WTC11 (cell line): ENCODE data around the gene PCSK2. TPM values are rescaled to one million over a fixed set of nuclear protein-coding genes. Genes with fewer than 3 reads are reported as not detected.

Experiments
- ATAC-seq: fragments of 200-7000 bp; cut with Tn5 transposase; 2 replicates; pipeline ENCODE4 v1.10.0; 2021; ENCODE audit warnings: mild to moderate bottlenecking, moderate library complexity
- CTCF ChIA-PET: fragments of 300-600 bp; sonication (Branson Sonifier 250); formaldehyde crosslinking; loops from one replicate; lab custom pipeline; 2021; ENCODE audit warnings: antibody characterized with exemption; lab: Charles Lee
- POLR2A ChIA-PET: fragments of 350-600 bp; sonication (Branson Sonifier 250); formaldehyde crosslinking; loops from one replicate; lab custom pipeline; 2021; ENCODE audit warnings: antibody characterized with exemption; lab: Charles Lee
- DNase-seq: peaks from one replicate; pipeline ENCODE4 v3.0.0; 2021; ENCODE audit warnings: low spot score
- H3K27ac Mint-ChIP-seq: 2 replicates; pipeline ENCODE4 v1.8.0; 2021; ENCODE audit warnings: mixed read lengths
- H3K27me3 Mint-ChIP-seq: 2 replicates; pipeline ENCODE4 v1.8.0; 2021; ENCODE audit warnings: low read depth, mild to moderate bottlenecking, moderate library complexity, mixed read lengths
- H3K36me3 Mint-ChIP-seq: 2 replicates; pipeline ENCODE4 v1.8.0; 2021; ENCODE audit warnings: mixed read lengths
- H3K4me1 Mint-ChIP-seq: 2 replicates; pipeline ENCODE4 v1.8.0; 2022; ENCODE audit warnings: mixed read lengths
- H3K4me3 Mint-ChIP-seq: 2 replicates; pipeline ENCODE4 v1.8.0; 2021; ENCODE audit warnings: mild to moderate bottlenecking, moderate library complexity, mixed read lengths
- H3K9me3 Mint-ChIP-seq: 2 replicates; pipeline ENCODE4 v1.8.0; 2021; ENCODE audit warnings: mixed read lengths
- CBFB ChIP-seq: sonication (generic); formaldehyde crosslinking; IDR thresholded peaks from 2 replicates; pipeline ENCODE4 v1.8.1; 2022; ENCODE audit warnings: mild to moderate bottlenecking, low read depth, missing genetic modification reagents
- CREB1 ChIP-seq: sonication (generic); formaldehyde crosslinking; IDR thresholded peaks from 2 replicates; pipeline ENCODE4 v1.8.0; 2023; ENCODE audit warnings: mild to moderate bottlenecking, missing genetic modification reagents
- CREM ChIP-seq: sonication (generic); formaldehyde crosslinking; IDR thresholded peaks from 2 replicates; pipeline ENCODE4 v1.8.1; 2022; ENCODE audit warnings: mild to moderate bottlenecking, missing genetic modification reagents, moderate library complexity
- ETV6 ChIP-seq: sonication (generic); formaldehyde crosslinking; IDR thresholded peaks from 2 replicates; pipeline ENCODE4 v1.8.1; 2022; ENCODE audit warnings: mild to moderate bottlenecking, missing genetic modification reagents
- FOXJ3 ChIP-seq: sonication (generic); formaldehyde crosslinking; IDR thresholded peaks from 2 replicates; pipeline ENCODE4 v1.9.0; 2021; ENCODE audit warnings: missing genetic modification reagents, mild to moderate bottlenecking, borderline replicate concordance
- FOXK1 ChIP-seq: sonication (generic); formaldehyde crosslinking; IDR thresholded peaks from 2 replicates; pipeline ENCODE4 v1.8.0; 2022; ENCODE audit warnings: mild to moderate bottlenecking, moderate library complexity, missing genetic modification reagents
- JUN ChIP-seq: sonication (generic); formaldehyde crosslinking; IDR thresholded peaks from 2 replicates; pipeline ENCODE4 v1.8.0; 2023; ENCODE audit warnings: mild to moderate bottlenecking, missing genetic modification reagents
- NFYB ChIP-seq: sonication (generic); formaldehyde crosslinking; conservative IDR thresholded peaks from 2 replicates; pipeline ENCODE4 v1.8.0; 2022; ENCODE audit warnings: low read depth, missing genetic modification reagents
- NR1H2 ChIP-seq: sonication (generic); formaldehyde crosslinking; IDR thresholded peaks from 2 replicates; pipeline ENCODE4 v1.9.0; 2021; ENCODE audit warnings: mild to moderate bottlenecking, moderate library complexity, missing genetic modification reagents
- SMAD4 ChIP-seq: sonication (generic); formaldehyde crosslinking; IDR thresholded peaks from 2 replicates; pipeline ENCODE4 v1.8.0; 2022; ENCODE audit warnings: mild to moderate bottlenecking, missing genetic modification reagents
- TEAD4 ChIP-seq: sonication (generic); formaldehyde crosslinking; IDR thresholded peaks from 2 replicates; pipeline ENCODE4 v1.8.0; 2022; ENCODE audit warnings: mild to moderate bottlenecking, missing genetic modification reagents
- total RNA-seq: library from RNA; stranded (reverse); gene quantifications from 3 replicates; pipeline ENCODE4 v1.2.3, GENCODE V29; 2021
- TF ChIP-seq, protein P1 (sequence below): sonication (generic); formaldehyde crosslinking; conservative IDR thresholded peaks from 2 replicates; pipeline ENCODE4 v1.8.1; 2023; ENCODE audit warnings: mild to moderate bottlenecking, low read depth, missing genetic modification reagents, moderate library complexity
- TF ChIP-seq, protein P2 (sequence below): sonication (generic); formaldehyde crosslinking; IDR thresholded peaks from 2 replicates; pipeline ENCODE4 v1.8.1; 2023; ENCODE audit warnings: mild to moderate bottlenecking, missing genetic modification reagents, borderline replicate concordance
- TF ChIP-seq, protein P3 (sequence below): sonication (generic); formaldehyde crosslinking; IDR thresholded peaks from 2 replicates; pipeline ENCODE4 v1.8.0; 2023; ENCODE audit warnings: mild to moderate bottlenecking, missing genetic modification reagents
- TF ChIP-seq, protein P4 (sequence below): sonication (generic); formaldehyde crosslinking; IDR thresholded peaks from 2 replicates; pipeline ENCODE4 v1.8.0; 2022; ENCODE audit warnings: mild to moderate bottlenecking, missing genetic modification reagents
- TF ChIP-seq, protein P5 (sequence below): sonication (generic); formaldehyde crosslinking; IDR thresholded peaks from 2 replicates; pipeline ENCODE4 v1.8.0; 2023; ENCODE audit warnings: missing genetic modification reagents, mild to moderate bottlenecking, borderline replicate concordance

Gene PCSK2
- total RNA-seq, 1 experiment from 2014 or later: 0.74 TPM

DNA sequence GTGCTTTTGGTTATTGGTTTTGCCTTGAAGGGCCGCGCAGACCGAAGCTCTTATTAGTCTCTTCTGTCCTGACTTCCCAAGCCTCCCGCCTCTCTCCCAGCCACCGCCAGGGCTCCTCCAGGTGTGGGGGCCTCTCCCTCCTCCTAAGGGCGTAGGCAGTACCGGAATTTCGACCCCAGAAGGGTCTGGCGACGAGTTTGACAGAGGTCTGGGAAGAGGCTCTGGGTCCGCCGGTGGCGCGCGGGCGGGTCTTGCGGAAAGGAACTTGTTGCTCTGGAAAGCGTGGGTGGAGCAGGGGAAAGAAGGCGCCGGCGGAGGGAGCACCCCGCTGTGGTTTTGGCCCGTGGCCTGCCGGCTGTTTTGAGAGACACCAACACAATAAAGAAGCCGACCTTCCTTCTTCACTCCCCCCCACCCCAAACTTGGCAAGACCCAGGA is 1.8 kb downstream of the PCSK2 start:
- Mint-ChIP-seq H3K4me1 (peaks cover 31% of the 10 kb centered on the region), H3K9me3 (no peaks in the 10 kb centered on the region), H3K36me3 (no peaks in the 10 kb centered on the region), H3K27ac (no peak overlapping the region), H3K4me3 (peak overlapping the region; percentile 78), H3K27me3 (peaks cover 65% of the 10 kb centered on the region)
- peak; percentile 3; the same call in 1 of the 2 replicates for ATAC-seq
- ChIA-PET POLR2A (interaction anchor here (0.6 kb wide), 1 partner anchor 156 kb away, joined by 4 read pairs; no protein-coding TSS in a partner anchor), CTCF (interaction anchor here (1.2 to 1.6 kb wide), 2 partner anchors 421 to 425 kb away, joined by 3 to 4 read pairs; no protein-coding TSS in a partner anchor)
- DNase-seq: peak; percentile 48
- TF ChIP-seq CBFB (CRISPR knock-in tag) (no peak), SMAD4 (CRISPR knock-in tag) (no peak), FOXK1 (no peak), CREB1 (CRISPR knock-in tag) (no peak), FOXJ3 (CRISPR knock-in tag) (no peak), JUN (no peak), TEAD4 (CRISPR knock-in tag) (no peak), ETV6 (CRISPR knock-in tag) (no peak), NR1H2 (CRISPR knock-in tag) (no peak), CREM (CRISPR knock-in tag) (no peak), NFYB (no peak)
- TF ChIP-seq, protein P1, sequence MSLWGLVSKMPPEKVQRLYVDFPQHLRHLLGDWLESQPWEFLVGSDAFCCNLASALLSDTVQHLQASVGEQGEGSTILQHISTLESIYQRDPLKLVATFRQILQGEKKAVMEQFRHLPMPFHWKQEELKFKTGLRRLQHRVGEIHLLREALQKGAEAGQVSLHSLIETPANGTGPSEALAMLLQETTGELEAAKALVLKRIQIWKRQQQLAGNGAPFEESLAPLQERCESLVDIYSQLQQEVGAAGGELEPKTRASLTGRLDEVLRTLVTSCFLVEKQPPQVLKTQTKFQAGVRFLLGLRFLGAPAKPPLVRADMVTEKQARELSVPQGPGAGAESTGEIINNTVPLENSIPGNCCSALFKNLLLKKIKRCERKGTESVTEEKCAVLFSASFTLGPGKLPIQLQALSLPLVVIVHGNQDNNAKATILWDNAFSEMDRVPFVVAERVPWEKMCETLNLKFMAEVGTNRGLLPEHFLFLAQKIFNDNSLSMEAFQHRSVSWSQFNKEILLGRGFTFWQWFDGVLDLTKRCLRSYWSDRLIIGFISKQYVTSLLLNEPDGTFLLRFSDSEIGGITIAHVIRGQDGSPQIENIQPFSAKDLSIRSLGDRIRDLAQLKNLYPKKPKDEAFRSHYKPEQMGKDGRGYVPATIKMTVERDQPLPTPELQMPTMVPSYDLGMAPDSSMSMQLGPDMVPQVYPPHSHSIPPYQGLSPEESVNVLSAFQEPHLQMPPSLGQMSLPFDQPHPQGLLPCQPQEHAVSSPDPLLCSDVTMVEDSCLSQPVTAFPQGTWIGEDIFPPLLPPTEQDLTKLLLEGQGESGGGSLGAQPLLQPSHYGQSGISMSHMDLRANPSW (CRISPR knock-in tag): no peak
- TF ChIP-seq, protein P2, sequence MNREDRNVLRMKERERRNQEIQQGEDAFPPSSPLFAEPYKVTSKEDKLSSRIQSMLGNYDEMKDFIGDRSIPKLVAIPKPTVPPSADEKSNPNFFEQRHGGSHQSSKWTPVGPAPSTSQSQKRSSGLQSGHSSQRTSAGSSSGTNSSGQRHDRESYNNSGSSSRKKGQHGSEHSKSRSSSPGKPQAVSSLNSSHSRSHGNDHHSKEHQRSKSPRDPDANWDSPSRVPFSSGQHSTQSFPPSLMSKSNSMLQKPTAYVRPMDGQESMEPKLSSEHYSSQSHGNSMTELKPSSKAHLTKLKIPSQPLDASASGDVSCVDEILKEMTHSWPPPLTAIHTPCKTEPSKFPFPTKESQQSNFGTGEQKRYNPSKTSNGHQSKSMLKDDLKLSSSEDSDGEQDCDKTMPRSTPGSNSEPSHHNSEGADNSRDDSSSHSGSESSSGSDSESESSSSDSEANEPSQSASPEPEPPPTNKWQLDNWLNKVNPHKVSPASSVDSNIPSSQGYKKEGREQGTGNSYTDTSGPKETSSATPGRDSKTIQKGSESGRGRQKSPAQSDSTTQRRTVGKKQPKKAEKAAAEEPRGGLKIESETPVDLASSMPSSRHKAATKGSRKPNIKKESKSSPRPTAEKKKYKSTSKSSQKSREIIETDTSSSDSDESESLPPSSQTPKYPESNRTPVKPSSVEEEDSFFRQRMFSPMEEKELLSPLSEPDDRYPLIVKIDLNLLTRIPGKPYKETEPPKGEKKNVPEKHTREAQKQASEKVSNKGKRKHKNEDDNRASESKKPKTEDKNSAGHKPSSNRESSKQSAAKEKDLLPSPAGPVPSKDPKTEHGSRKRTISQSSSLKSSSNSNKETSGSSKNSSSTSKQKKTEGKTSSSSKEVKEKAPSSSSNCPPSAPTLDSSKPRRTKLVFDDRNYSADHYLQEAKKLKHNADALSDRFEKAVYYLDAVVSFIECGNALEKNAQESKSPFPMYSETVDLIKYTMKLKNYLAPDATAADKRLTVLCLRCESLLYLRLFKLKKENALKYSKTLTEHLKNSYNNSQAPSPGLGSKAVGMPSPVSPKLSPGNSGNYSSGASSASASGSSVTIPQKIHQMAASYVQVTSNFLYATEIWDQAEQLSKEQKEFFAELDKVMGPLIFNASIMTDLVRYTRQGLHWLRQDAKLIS: no peak
- TF ChIP-seq, protein P3, sequence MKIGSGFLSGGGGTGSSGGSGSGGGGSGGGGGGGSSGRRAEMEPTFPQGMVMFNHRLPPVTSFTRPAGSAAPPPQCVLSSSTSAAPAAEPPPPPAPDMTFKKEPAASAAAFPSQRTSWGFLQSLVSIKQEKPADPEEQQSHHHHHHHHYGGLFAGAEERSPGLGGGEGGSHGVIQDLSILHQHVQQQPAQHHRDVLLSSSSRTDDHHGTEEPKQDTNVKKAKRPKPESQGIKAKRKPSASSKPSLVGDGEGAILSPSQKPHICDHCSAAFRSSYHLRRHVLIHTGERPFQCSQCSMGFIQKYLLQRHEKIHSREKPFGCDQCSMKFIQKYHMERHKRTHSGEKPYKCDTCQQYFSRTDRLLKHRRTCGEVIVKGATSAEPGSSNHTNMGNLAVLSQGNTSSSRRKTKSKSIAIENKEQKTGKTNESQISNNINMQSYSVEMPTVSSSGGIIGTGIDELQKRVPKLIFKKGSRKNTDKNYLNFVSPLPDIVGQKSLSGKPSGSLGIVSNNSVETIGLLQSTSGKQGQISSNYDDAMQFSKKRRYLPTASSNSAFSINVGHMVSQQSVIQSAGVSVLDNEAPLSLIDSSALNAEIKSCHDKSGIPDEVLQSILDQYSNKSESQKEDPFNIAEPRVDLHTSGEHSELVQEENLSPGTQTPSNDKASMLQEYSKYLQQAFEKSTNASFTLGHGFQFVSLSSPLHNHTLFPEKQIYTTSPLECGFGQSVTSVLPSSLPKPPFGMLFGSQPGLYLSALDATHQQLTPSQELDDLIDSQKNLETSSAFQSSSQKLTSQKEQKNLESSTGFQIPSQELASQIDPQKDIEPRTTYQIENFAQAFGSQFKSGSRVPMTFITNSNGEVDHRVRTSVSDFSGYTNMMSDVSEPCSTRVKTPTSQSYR (CRISPR knock-in tag): no peak
- TF ChIP-seq, protein P4, sequence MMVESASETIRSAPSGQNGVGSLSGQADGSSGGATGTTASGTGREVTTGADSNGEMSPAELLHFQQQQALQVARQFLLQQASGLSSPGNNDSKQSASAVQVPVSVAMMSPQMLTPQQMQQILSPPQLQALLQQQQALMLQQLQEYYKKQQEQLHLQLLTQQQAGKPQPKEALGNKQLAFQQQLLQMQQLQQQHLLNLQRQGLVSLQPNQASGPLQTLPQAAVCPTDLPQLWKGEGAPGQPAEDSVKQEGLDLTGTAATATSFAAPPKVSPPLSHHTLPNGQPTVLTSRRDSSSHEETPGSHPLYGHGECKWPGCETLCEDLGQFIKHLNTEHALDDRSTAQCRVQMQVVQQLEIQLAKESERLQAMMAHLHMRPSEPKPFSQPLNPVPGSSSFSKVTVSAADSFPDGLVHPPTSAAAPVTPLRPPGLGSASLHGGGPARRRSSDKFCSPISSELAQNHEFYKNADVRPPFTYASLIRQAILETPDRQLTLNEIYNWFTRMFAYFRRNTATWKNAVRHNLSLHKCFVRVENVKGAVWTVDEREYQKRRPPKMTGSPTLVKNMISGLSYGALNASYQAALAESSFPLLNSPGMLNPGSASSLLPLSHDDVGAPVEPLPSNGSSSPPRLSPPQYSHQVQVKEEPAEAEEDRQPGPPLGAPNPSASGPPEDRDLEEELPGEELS (CRISPR knock-in tag): no peak
- TF ChIP-seq, protein P5, sequence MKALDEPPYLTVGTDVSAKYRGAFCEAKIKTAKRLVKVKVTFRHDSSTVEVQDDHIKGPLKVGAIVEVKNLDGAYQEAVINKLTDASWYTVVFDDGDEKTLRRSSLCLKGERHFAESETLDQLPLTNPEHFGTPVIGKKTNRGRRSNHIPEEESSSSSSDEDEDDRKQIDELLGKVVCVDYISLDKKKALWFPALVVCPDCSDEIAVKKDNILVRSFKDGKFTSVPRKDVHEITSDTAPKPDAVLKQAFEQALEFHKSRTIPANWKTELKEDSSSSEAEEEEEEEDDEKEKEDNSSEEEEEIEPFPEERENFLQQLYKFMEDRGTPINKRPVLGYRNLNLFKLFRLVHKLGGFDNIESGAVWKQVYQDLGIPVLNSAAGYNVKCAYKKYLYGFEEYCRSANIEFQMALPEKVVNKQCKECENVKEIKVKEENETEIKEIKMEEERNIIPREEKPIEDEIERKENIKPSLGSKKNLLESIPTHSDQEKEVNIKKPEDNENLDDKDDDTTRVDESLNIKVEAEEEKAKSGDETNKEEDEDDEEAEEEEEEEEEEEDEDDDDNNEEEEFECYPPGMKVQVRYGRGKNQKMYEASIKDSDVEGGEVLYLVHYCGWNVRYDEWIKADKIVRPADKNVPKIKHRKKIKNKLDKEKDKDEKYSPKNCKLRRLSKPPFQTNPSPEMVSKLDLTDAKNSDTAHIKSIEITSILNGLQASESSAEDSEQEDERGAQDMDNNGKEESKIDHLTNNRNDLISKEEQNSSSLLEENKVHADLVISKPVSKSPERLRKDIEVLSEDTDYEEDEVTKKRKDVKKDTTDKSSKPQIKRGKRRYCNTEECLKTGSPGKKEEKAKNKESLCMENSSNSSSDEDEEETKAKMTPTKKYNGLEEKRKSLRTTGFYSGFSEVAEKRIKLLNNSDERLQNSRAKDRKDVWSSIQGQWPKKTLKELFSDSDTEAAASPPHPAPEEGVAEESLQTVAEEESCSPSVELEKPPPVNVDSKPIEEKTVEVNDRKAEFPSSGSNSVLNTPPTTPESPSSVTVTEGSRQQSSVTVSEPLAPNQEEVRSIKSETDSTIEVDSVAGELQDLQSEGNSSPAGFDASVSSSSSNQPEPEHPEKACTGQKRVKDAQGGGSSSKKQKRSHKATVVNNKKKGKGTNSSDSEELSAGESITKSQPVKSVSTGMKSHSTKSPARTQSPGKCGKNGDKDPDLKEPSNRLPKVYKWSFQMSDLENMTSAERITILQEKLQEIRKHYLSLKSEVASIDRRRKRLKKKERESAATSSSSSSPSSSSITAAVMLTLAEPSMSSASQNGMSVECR (CRISPR knock-in tag): no peak
